Brain microvascular endothelial cell (primary cell): Measurements from ENCODE around the gene ATL1.
A peak's percentile ranks its signal among the peaks of the same experiment; 100 is the strongest.

Experiments used
- DNase-seq: peaks from one replicate; pipeline ENCODE4 v3.0.0-alpha.2; 2020
- H3K27ac ChIP-seq: fragments of 250-450 bp; sonication (Bioruptor Pico); 2 replicates; pipeline ENCODE4 v1.5.1; 2020; ENCODE audit warnings: mild to moderate bottlenecking, moderate library complexity
- H3K27me3 ChIP-seq: fragments of 250-450 bp; sonication (Bioruptor Pico); replicated peaks from 2 replicates; pipeline ENCODE4 v1.5.1; 2020; ENCODE audit warnings: mild to moderate bottlenecking
- H3K36me3 ChIP-seq: fragments of 250-450 bp; sonication (Bioruptor Pico); replicated peaks from 2 replicates; pipeline ENCODE4 v1.5.1; 2020; ENCODE audit warnings: mild to moderate bottlenecking
- H3K4me3 ChIP-seq: 2 replicates; pipeline ENCODE4 v1.5.1; 2011; ENCODE audit warnings: low read depth, mild to moderate bottlenecking, control low read depth, low read length, moderate library complexity
- in situ Hi-C: cut with HindIII; loops from 2 replicates; pipeline ENCODE4 v1.10.0; 2017; ENCODE audit warnings: low sequenced_read_pairs, low pct_ligation_motif_present
- TF ChIP-seq, protein P1 (sequence below): IDR thresholded peaks from 2 replicates; pipeline ENCODE4 v1.5.1; 2011; ENCODE audit warnings: low read depth, mild to moderate bottlenecking, moderate library complexity, low read length, control low read depth, inconsistent platforms; ENCODE audit errors: missing control alignments

The ATL1 gene

DNA sequence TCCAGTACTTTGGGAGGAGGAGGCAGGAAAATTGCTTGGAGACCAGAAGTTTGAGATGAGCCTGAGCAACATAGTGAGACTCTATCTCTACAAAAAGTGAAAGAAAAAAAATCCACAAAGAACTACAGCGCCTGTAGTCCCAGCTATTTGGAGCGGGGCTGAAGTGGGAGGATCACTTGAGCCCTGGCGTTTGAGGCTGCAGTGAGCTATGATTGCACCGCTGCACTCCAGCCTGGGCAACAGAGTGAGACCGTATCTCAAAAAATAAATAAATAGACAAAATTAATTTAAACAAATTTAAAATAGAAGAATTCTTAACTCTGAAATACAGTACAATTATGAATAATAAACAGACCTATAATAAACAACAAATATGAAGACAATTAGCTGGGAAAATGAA lies 40.9 kb downstream of the ATL1 start:
- H3K27me3 ChIP-seq = no peaks in the 10 kb centered on the region
- H3K27ac ChIP-seq = no peak overlapping the region
- TF ChIP-seq, protein P1, sequence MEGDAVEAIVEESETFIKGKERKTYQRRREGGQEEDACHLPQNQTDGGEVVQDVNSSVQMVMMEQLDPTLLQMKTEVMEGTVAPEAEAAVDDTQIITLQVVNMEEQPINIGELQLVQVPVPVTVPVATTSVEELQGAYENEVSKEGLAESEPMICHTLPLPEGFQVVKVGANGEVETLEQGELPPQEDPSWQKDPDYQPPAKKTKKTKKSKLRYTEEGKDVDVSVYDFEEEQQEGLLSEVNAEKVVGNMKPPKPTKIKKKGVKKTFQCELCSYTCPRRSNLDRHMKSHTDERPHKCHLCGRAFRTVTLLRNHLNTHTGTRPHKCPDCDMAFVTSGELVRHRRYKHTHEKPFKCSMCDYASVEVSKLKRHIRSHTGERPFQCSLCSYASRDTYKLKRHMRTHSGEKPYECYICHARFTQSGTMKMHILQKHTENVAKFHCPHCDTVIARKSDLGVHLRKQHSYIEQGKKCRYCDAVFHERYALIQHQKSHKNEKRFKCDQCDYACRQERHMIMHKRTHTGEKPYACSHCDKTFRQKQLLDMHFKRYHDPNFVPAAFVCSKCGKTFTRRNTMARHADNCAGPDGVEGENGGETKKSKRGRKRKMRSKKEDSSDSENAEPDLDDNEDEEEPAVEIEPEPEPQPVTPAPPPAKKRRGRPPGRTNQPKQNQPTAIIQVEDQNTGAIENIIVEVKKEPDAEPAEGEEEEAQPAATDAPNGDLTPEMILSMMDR = no peak
- no peaks in the 10 kb centered on the region for H3K36me3 ChIP-seq
- no peak overlapping the region for H3K4me3 ChIP-seq
- in situ Hi-C loops = no loop called here
- DNase-seq = no peak

DNA sequence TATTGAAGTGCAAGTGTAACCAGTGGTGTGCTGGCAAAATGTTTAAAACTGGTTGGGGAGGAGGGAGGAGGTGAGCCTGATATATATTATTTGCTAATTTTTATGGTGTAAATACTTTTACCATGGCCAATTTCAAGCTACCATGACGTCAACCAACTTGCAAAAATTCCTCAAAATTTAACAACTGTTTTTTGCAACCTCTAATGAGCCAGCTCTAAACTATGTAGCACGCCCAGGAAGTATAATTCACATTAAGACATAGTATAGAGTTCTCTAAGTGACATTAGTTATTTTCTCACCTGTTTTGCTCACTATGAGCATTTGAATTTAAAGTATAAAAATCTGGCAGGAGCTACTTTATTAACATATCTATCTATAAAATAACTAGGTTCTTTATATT lies 41.4 kb downstream of the ATL1 start:
- DNase-seq = no peak
- in situ Hi-C loops = no loop called here
- Histone ChIP-seq H3K4me3 (no peak overlapping the region), H3K27me3 (no peaks in the 10 kb centered on the region), H3K27ac (no peak overlapping the region), H3K36me3 (no peaks in the 10 kb centered on the region)
- TF ChIP-seq, protein P1 = no peak

DNA sequence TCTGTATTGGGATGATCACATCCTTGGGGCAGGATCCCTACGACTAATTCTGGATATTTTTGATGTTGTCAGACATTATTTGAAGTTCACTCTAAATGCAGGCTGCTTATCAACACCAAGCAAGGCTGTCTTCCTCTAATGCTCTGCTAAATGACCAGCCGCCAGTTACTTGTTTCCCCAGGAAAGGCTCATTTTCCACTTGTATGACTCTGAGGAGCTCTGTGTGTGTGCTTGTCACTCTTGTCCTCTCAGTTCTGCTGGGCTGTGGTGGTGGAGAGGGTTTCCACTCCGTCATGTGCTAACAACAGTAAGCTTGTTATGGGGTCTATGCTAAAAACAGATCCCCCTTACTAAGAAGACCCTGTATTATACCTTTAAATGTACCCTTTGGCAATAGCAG lies 42.1 kb downstream of the ATL1 start:
- TF ChIP-seq, protein P1 = no peak

DNA sequence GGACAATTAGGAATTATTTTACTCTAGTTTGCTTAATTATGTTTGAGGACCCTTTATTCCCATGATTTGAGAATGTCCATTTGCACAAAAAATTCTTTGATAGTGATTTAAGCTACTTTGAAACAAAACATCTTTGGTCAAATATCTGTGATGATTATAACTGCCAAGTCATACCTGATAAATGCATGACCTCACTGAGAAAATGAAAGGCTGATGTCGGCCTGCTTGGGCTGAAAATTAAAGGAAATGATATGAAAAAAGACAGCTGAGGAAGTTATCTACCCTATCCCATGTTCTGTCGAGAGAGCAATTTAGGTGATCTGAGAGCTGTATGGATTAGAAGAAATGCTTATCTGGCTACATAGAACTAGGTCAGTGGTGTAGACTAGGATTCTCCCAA lies 43.6 kb downstream of the ATL1 start:
- Histone ChIP-seq H3K4me3 (no peak overlapping the region), H3K27ac (peak overlapping the region; percentile 26), H3K27me3 (no peaks in the 10 kb centered on the region), H3K36me3 (no peaks in the 10 kb centered on the region)
- in situ Hi-C loops = no loop called here
- peak; percentile 20 for DNase-seq
- TF ChIP-seq, protein P1 = no peak

More for the DNA sequence above, 42.1 kb downstream of the ATL1 start:
- Histone ChIP-seq H3K36me3 (no peaks in the 10 kb centered on the region), H3K4me3 (no peak overlapping the region), H3K27ac (no peak overlapping the region), H3K27me3 (no peaks in the 10 kb centered on the region)
- in situ Hi-C loops = no loop called here
- DNase-seq = no peak

DNA sequence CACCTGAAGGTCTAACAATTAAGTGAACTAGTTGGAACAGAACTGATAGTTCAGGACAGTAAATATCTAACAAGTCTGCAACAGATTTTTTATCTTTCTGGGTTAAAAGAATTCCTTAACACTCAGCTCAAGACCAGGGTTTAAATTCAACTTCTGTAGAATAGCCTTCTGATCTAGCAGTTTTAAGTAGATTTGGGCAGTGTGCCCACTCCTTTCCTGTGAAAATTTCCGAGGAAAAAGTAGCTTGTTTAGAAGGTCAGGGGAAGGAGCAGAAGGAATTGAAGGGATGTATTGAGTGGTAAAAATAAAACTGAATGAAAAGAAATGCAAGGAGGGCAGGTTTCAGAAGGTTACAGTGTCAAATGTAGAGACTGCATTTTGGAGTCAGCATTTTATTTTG lies 45.8 kb downstream of the ATL1 start:
- in situ Hi-C loops = no loop called here
- Histone ChIP-seq H3K27me3 (no peaks in the 10 kb centered on the region), H3K4me3 (no peak overlapping the region), H3K27ac (no peak overlapping the region), H3K36me3 (no peaks in the 10 kb centered on the region)
- DNase-seq = peak; percentile 16
- TF ChIP-seq, protein P1 = no peak

DNA sequence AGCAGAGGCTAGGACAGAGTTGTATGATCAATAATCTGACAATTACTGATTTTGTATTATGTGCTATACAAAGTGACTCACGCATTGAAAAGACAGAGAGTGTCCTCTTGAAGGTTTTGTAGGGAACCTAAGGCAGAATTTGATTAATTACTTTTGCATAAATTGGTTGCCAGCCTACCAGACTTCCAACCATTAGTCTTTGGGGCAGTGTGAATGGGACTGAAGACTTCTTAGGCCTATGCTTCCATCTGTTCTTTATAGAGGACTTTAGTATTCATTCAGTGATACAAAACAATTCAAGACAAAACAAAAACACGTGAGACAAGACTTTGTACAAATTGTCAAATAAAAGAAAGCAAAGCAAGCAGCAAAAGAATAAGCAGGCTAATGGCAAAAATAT lies 46.5 kb downstream of the ATL1 start:
- in situ Hi-C loops = no loop called here
- no peaks in the 10 kb centered on the region for H3K27me3 ChIP-seq
- no peak for DNase-seq
- H3K4me3 ChIP-seq = no peak overlapping the region
- TF ChIP-seq, protein P1 = no peak
- H3K36me3 ChIP-seq = no peaks in the 10 kb centered on the region
- no peak overlapping the region for H3K27ac ChIP-seq
